GM12878 (cell line): Measurements from ENCODE around the gene PYGO2. TPM values are rescaled to one million over a fixed set of nuclear protein-coding genes. Genes with fewer than 3 reads are reported as not detected.
A peak's percentile ranks its signal among the peaks of the same experiment; 100 is the strongest.

ENCODE experiments used
- CHD2 ChIP-seq: IDR thresholded peaks from 2 replicates; pipeline ENCODE4 v1.6.1; 2011; ENCODE audit warnings: low read depth, low read length, improper control_type of control experiment, borderline replicate concordance
- FOS ChIP-seq: IDR thresholded peaks from 3 replicates; pipeline ENCODE4 v1.6.1; 2011; ENCODE audit warnings: borderline replicate concordance; ENCODE audit not compliant: insufficient read length; ENCODE audit errors: extremely low read depth
- HDAC6 ChIP-seq: fragments of 200-600 bp; sonication (generic); IDR thresholded peaks from one replicate; pipeline ENCODE4 v1.8.0; 2017; ENCODE audit warnings: antibody characterized with exemption; ENCODE audit not compliant: unreplicated experiment
- MEF2B ChIP-seq: fragments of 450-650 bp; IDR thresholded peaks from 2 replicates; pipeline ENCODE4 v1.6.1; 2018; ENCODE audit warnings: mild to moderate bottlenecking, moderate library complexity; ENCODE audit not compliant: partially characterized antibody, poor library complexity, severe bottlenecking
- MTA2 ChIP-seq: fragments of 450-650 bp; IDR thresholded peaks from 2 replicates; pipeline ENCODE4 v1.6.1; 2016; ENCODE audit warnings: low read depth, mild to moderate bottlenecking, moderate library complexity
- POLR2A ChIP-seq: IDR thresholded peaks from 2 replicates; pipeline ENCODE4 v1.6.1; 2011; ENCODE audit warnings: low read depth, mild to moderate bottlenecking, low read length
- SMAD1 ChIP-seq: fragments of 450-650 bp; IDR thresholded peaks from 2 replicates; pipeline ENCODE4 v1.6.1; 2018; ENCODE audit warnings: mild to moderate bottlenecking, low read depth; ENCODE audit not compliant: partially characterized antibody
- SREBF2 ChIP-seq: IDR thresholded peaks from 2 replicates; pipeline ENCODE4 v1.6.1; 2012; ENCODE audit warnings: mild to moderate bottlenecking, low read length
- SUZ12 ChIP-seq: fragments of 200-600 bp; sonication (generic); IDR thresholded peaks from one replicate; pipeline ENCODE4 v1.6.1; 2018; ENCODE audit warnings: antibody characterized with exemption, mild to moderate bottlenecking; ENCODE audit not compliant: unreplicated experiment
- polyA plus RNA-seq, 11 experiments: library from polyadenylated mRNA; depleted of rRNA in 4 of 11; unstranded in 6 of 11; stranded (reverse) in 5 of 11; fragments of >200 nt; fragmentation: Nextera tagmentation in 4 of 11; fragmentation: Illumina TruSeq in 1 of 11; extraction: Ambion mirVana in 4 of 11; extraction: Trizol in 1 of 11; gene quantifications; 1 replicate in 1 of 11; 2 replicates in 10 of 11; pipeline versions ENCODE4 v1.2.1 to v1.2.3, GENCODE V29; 2011 to 2016; ENCODE audit warnings: inconsistent platforms in 2 of 11, missing spikeins in 2 of 11, low read depth in 1 of 11
- total RNA-seq, 4 experiments: library from RNA; depleted of rRNA in 3 of 4; stranded (reverse); fragments of >200 nt in 3 of 4; fragmentation: Illumina TruSeq in 1 of 4; extraction: Trizol in 1 of 4; gene quantifications; 2 replicates each; pipeline versions ENCODE4 v1.2.1 to v1.2.3, GENCODE V29; 2013 to 2021
- TF ChIP-seq, protein P1 (sequence below): fragments of 450-650 bp; IDR thresholded peaks from 2 replicates; pipeline ENCODE4 v1.6.1; 2018; ENCODE audit warnings: mild to moderate bottlenecking, low read depth, moderate library complexity; ENCODE audit not compliant: partially characterized antibody
- TF ChIP-seq, protein P2 (sequence below): fragments of 450-650 bp; IDR thresholded peaks from 2 replicates; pipeline ENCODE4 v1.6.1; 2017; ENCODE audit warnings: low read depth, mild to moderate bottlenecking, moderate library complexity
- TF ChIP-seq, protein P3 (sequence below): IDR thresholded peaks from 2 replicates; pipeline ENCODE4 v1.6.1; 2011; ENCODE audit warnings: borderline replicate concordance, low read depth, mild to moderate bottlenecking, moderate library complexity, low read length; ENCODE audit not compliant: insufficient read depth, poor library complexity, severe bottlenecking
- TF ChIP-seq, protein P4 (sequence below): fragments of 450-650 bp; IDR thresholded peaks from 2 replicates; pipeline ENCODE4 v1.6.1; 2017; ENCODE audit warnings: antibody characterized with exemption, mild to moderate bottlenecking, moderate library complexity
- TF ChIP-seq, protein P5 (sequence below): fragments of 450-650 bp; formaldehyde crosslinking; IDR thresholded peaks from 2 replicates; pipeline ENCODE4 v1.4.0; 2022; ENCODE audit warnings: mild to moderate bottlenecking, moderate library complexity

The PYGO2 gene
- total and polyA plus RNA-seq, 10 of the 15 experiments (the other 5 are each of a cell fraction or from before 2014, with no cell fraction given): 8.1 to 33.8 (median 23.5) TPM

DNA sequence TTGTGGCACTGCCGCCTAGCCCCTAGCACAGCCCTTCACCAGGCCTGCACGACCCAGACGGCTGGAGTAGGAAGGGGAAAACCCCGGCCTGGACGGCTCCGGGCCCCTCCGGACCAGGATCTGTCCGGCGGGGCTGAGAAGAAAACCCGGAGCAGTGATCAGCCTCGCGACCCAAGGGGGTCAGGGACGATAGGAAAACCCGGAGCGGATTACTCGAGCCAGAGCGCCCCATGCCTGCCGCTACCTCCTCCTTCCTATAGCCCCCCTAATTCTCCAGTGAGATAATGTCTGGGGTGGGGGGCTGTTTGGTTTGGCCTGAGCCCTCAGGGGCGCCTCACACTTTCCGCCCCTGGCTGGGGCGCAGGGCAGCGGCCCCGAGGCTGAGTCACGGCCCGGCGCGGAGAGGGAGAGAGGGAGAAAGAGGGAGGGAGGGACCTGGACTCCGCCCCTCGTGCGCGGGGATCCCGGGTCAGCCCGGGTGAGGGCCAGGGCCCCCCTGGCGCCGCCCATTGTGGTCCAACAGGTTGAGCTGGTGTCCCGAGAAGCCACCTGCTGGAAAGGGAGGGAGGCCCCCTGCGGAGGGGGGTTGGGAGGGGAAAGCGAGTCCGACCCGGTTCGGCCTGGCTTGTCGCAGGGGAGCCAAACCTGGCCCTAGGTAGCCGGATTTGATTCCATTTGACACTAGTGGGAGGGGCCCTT is 39.3 kb upstream of the PYGO2 start (continued):
- TF ChIP-seq MEF2B (peak; percentile 68), SUZ12 (no peak), FOS (no peak), CHD2 (0 out of 2 replicates have a peak, but pooled peaks have one; percentile 41), SREBF2 (no peak), POLR2A (peak; percentile 63; the same call in 1 of the 2 replicates), MTA2 (peak; percentile 51; the same call in 1 of the 2 replicates), HDAC6 (no peak), SMAD1 (no peak)
- TF ChIP-seq, protein P1, sequence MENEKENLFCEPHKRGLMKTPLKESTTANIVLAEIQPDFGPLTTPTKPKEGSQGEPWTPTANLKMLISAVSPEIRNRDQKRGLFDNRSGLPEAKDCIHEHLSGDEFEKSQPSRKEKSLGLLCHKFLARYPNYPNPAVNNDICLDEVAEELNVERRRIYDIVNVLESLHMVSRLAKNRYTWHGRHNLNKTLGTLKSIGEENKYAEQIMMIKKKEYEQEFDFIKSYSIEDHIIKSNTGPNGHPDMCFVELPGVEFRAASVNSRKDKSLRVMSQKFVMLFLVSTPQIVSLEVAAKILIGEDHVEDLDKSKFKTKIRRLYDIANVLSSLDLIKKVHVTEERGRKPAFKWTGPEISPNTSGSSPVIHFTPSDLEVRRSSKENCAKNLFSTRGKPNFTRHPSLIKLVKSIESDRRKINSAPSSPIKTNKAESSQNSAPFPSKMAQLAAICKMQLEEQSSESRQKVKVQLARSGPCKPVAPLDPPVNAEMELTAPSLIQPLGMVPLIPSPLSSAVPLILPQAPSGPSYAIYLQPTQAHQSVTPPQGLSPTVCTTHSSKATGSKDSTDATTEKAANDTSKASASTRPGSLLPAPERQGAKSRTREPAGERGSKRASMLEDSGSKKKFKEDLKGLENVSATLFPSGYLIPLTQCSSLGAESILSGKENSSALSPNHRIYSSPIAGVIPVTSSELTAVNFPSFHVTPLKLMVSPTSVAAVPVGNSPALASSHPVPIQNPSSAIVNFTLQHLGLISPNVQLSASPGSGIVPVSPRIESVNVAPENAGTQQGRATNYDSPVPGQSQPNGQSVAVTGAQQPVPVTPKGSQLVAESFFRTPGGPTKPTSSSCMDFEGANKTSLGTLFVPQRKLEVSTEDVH: peak; percentile 38
- TF ChIP-seq, protein P2, sequence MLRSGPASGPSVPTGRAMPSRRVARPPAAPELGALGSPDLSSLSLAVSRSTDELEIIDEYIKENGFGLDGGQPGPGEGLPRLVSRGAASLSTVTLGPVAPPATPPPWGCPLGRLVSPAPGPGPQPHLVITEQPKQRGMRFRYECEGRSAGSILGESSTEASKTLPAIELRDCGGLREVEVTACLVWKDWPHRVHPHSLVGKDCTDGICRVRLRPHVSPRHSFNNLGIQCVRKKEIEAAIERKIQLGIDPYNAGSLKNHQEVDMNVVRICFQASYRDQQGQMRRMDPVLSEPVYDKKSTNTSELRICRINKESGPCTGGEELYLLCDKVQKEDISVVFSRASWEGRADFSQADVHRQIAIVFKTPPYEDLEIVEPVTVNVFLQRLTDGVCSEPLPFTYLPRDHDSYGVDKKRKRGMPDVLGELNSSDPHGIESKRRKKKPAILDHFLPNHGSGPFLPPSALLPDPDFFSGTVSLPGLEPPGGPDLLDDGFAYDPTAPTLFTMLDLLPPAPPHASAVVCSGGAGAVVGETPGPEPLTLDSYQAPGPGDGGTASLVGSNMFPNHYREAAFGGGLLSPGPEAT: peak; percentile 100
- TF ChIP-seq, protein P3, sequence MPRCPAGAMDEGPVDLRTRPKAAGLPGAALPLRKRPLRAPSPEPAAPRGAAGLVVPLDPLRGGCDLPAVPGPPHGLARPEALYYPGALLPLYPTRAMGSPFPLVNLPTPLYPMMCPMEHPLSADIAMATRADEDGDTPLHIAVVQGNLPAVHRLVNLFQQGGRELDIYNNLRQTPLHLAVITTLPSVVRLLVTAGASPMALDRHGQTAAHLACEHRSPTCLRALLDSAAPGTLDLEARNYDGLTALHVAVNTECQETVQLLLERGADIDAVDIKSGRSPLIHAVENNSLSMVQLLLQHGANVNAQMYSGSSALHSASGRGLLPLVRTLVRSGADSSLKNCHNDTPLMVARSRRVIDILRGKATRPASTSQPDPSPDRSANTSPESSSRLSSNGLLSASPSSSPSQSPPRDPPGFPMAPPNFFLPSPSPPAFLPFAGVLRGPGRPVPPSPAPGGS: peak; percentile 40
- TF ChIP-seq, protein P4, sequence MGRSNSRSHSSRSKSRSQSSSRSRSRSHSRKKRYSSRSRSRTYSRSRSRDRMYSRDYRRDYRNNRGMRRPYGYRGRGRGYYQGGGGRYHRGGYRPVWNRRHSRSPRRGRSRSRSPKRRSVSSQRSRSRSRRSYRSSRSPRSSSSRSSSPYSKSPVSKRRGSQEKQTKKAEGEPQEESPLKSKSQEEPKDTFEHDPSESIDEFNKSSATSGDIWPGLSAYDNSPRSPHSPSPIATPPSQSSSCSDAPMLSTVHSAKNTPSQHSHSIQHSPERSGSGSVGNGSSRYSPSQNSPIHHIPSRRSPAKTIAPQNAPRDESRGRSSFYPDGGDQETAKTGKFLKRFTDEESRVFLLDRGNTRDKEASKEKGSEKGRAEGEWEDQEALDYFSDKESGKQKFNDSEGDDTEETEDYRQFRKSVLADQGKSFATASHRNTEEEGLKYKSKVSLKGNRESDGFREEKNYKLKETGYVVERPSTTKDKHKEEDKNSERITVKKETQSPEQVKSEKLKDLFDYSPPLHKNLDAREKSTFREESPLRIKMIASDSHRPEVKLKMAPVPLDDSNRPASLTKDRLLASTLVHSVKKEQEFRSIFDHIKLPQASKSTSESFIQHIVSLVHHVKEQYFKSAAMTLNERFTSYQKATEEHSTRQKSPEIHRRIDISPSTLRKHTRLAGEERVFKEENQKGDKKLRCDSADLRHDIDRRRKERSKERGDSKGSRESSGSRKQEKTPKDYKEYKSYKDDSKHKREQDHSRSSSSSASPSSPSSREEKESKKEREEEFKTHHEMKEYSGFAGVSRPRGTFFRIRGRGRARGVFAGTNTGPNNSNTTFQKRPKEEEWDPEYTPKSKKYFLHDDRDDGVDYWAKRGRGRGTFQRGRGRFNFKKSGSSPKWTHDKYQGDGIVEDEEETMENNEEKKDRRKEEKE: no peak
- TF ChIP-seq, protein P5, sequence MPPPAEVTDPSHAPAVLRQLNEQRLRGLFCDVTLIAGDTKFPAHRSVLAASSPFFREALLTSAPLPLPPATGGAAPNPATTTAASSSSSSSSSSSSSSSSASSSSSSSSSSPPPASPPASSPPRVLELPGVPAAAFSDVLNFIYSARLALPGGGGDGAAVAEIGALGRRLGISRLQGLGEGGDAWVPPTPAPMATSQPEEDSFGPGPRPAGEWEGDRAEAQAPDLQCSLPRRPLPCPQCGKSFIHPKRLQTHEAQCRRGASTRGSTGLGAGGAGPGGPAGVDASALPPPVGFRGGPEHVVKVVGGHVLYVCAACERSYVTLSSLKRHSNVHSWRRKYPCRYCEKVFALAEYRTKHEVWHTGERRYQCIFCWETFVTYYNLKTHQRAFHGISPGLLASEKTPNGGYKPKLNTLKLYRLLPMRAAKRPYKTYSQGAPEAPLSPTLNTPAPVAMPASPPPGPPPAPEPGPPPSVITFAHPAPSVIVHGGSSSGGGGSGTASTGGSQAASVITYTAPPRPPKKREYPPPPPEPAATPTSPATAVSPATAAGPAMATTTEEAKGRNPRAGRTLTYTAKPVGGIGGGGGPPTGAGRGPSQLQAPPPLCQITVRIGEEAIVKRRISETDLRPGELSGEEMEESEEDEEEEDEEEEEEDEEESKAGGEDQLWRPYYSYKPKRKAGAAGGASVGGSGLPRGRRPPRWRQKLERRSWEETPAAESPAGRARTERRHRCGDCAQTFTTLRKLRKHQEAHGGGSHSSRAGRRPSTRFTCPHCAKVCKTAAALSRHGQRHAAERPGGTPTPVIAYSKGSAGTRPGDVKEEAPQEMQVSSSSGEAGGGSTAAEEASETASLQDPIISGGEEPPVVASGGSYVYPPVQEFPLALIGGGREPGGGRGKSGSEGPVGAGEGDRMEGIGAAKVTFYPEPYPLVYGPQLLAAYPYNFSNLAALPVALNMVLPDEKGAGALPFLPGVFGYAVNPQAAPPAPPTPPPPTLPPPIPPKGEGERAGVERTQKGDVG (CRISPR knock-in tag): no peak
- TF ChIP-seq, all 136 proteins: peak for 51
